Measurements from ENCODE around the gene NOXA1.
A peak's percentile ranks its signal among the peaks of the same experiment; 100 is the strongest.

NOXA1 gene

GRCh38 chr9:137452761-137453642, 29.8 kb downstream of the NOXA1 start:
- peaks cover 18% of the 10 kb centered on the region for H3K36me3 Mint-ChIP-seq
- no peaks in the 10 kb centered on the region for H3K9me3 Mint-ChIP-seq
- peak; percentile 20 for DNase-seq
- peaks cover 54% of the 10 kb centered on the region for H3K4me1 Mint-ChIP-seq
- H3K4me3 Mint-ChIP-seq, result no peak overlapping the region
- H3K27ac Mint-ChIP-seq, result no peak overlapping the region
- CTCF ChIA-PET, result interaction anchor here (0.8 kb wide), 1 partner anchor 10 kb away, joined by 4 read pairs; no protein-coding TSS in a partner anchor
- no peaks in the 10 kb centered on the region for H3K27me3 Mint-ChIP-seq

DNA sequence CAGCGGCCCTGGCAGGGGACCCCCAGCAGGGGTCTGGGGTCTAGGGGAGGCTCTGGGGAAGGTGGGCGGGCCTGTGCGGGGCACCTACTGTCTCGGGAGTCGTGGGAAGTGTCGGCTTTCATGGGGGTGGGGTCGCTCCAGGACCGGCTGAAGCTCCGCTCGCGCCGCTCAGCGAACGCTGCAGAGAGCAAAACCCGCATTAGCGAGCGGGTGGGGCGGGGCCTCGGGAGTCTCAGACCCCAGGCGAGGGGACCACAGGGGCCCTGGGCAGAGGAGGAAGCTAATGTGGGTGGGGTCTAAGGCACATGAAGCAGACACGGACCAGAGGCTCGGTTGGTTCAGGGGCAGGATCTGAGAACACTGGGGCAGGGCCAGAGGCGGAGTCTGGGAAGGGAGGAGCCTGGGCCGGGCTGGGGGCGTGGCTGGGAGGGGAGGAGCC, 30.5 kb downstream of the NOXA1 start:
- H3K27ac Mint-ChIP-seq, result peak overlapping the region; percentile 28
- peaks cover 54% of the 10 kb centered on the region for H3K4me1 Mint-ChIP-seq
- no peaks in the 10 kb centered on the region for H3K27me3 Mint-ChIP-seq
- CTCF ChIA-PET, result no interaction called here
- DNase-seq, result peak; percentile 73
- H3K4me3 Mint-ChIP-seq, result peak overlapping the region; percentile 10
- H3K9me3 Mint-ChIP-seq, result no peaks in the 10 kb centered on the region
- H3K36me3 Mint-ChIP-seq, result peaks cover 18% of the 10 kb centered on the region

- H3K27me3 Mint-ChIP-seq, result no peaks in the 10 kb centered on the region
- H3K4me3 Mint-ChIP-seq, result peak overlapping the region; percentile 52
- peak; percentile 76 for DNase-seq
- peaks cover 18% of the 10 kb centered on the region for H3K36me3 Mint-ChIP-seq
- CTCF ChIA-PET, result no interaction called here
- peaks cover 51% of the 10 kb centered on the region for H3K4me1 Mint-ChIP-seq
- H3K27ac Mint-ChIP-seq, result peak overlapping the region; percentile 72
- H3K9me3 Mint-ChIP-seq, result no peaks in the 10 kb centered on the region
Measured at GRCh38 chr9:137454145-137454596, 31.0 kb downstream of the NOXA1 start.

- Mint-ChIP-seq H3K27ac (peak overlapping the region; percentile 72), H3K36me3 (peaks cover 14% of the 10 kb centered on the region), H3K9me3 (no peaks in the 10 kb centered on the region), H3K27me3 (no peaks in the 10 kb centered on the region), H3K4me1 (peaks cover 52% of the 10 kb centered on the region), H3K4me3 (peak overlapping the region; percentile 52)
- peak; percentile 20 for DNase-seq
- CTCF ChIA-PET, result no interaction called here
Measured at GRCh38 chr9:137454597-137455358, 31.6 kb downstream of the NOXA1 start.

DNA sequence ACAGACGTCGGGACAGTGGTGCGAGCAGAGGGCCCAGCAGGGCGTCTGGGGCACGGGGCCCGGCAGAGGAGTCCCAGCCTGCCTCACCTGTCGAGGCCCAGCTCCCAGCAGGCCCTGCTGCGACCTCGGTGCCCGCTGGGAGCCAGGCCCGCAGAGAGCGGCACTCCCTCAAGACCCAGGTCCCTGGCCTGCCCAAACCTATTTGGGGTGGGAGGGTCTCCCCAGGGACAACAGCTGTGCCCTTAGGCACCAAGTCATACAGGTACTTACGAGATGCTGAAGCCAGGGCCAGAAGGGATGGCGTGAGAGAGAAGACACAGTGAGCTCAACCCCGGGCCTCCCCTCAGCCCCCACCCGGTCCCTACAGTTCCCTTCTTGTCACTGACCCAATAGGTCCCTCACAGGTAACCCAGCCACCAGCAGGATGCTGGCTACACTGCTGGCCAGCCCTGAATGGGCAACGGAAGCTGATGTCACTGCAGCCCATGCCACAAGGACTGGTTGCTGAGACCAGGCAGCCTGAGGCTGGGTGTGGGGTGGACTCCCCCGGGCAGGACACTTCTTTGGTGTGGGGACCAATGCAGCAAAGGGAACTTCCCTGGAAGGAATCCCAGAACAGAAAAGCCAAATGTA, 32.3 kb downstream of the NOXA1 start:
- no peaks in the 10 kb centered on the region for H3K27me3 Mint-ChIP-seq
- no peak overlapping the region for H3K27ac Mint-ChIP-seq
- no peak overlapping the region for H3K4me3 Mint-ChIP-seq
- CTCF ChIA-PET, result no interaction called here
- H3K9me3 Mint-ChIP-seq, result no peaks in the 10 kb centered on the region
- H3K36me3 Mint-ChIP-seq, result peaks cover 10% of the 10 kb centered on the region
- peak; percentile 19 for DNase-seq
- H3K4me1 Mint-ChIP-seq, result peaks cover 52% of the 10 kb centered on the region

- H3K4me1 Mint-ChIP-seq, result peaks cover 55% of the 10 kb centered on the region
- H3K27me3 Mint-ChIP-seq, result no peaks in the 10 kb centered on the region
- H3K9me3 Mint-ChIP-seq, result no peaks in the 10 kb centered on the region
- CTCF ChIA-PET, result no interaction called here
- H3K27ac Mint-ChIP-seq, result no peak overlapping the region
- peak; percentile 18 for DNase-seq
- peak overlapping the region; percentile 21 for H3K4me3 Mint-ChIP-seq
- peaks cover 10% of the 10 kb centered on the region for H3K36me3 Mint-ChIP-seq
Measured at GRCh38 chr9:137456061-137456863, 33.1 kb downstream of the NOXA1 start.

- Mint-ChIP-seq H3K4me1 (peaks cover 57% of the 10 kb centered on the region), H3K4me3 (peak overlapping the region; percentile 15), H3K36me3 (peaks cover 10% of the 10 kb centered on the region), H3K9me3 (no peaks in the 10 kb centered on the region), H3K27ac (no peak overlapping the region), H3K27me3 (peaks cover 3% of the 10 kb centered on the region)
- CTCF ChIA-PET, result no interaction called here
- DNase-seq, result peak; percentile 19
Measured at GRCh38 chr9:137456864-137457405, 33.7 kb downstream of the NOXA1 start.

GRCh38 chr9:137457406-137458193, 34.4 kb downstream of the NOXA1 start:
- CTCF ChIA-PET, result no interaction called here
- Mint-ChIP-seq H3K9me3 (no peaks in the 10 kb centered on the region), H3K4me3 (peak overlapping the region; percentile 54), H3K27ac (no peak overlapping the region), H3K4me1 (peaks cover 53% of the 10 kb centered on the region), H3K27me3 (peaks cover 5% of the 10 kb centered on the region), H3K36me3 (peaks cover 10% of the 10 kb centered on the region)
- no peak for DNase-seq

- Mint-ChIP-seq H3K36me3 (peaks cover 9% of the 10 kb centered on the region), H3K27me3 (peaks cover 5% of the 10 kb centered on the region), H3K27ac (peak overlapping the region; percentile 62), H3K4me3 (peak overlapping the region; percentile 35), H3K9me3 (no peaks in the 10 kb centered on the region), H3K4me1 (peaks cover 52% of the 10 kb centered on the region)
- DNase-seq, result peak; percentile 66
- CTCF ChIA-PET, result no interaction called here
Measured at GRCh38 chr9:137458194-137459151, 35.3 kb downstream of the NOXA1 start.

GRCh38 chr9:137459152-137459600, 36.0 kb downstream of the NOXA1 start, which contains the start of gene NSMF:
Gene NSMF, minus strand, starts transcription at chr9:137459334. Its CDS starts 232 bp downstream, at chr9:137459102.
- Mint-ChIP-seq H3K4me1 (peaks cover 50% of the 10 kb centered on the region), H3K27me3 (peaks cover 5% of the 10 kb centered on the region), H3K27ac (peak within 1 kb of the TSS; percentile 77), H3K9me3 (no peaks in the 10 kb centered on the region), H3K4me3 (peak within 1 kb of the TSS; percentile 41), H3K36me3 (peaks cover 5% of the 10 kb centered on the region)
- CTCF ChIA-PET, result interaction anchor here (1.0 kb wide), 1 partner anchor 16 kb away, joined by 4 read pairs; no protein-coding TSS in a partner anchor
- peak; percentile 93 for DNase-seq

- H3K4me3 Mint-ChIP-seq, result peak overlapping the region; percentile 41
- H3K36me3 Mint-ChIP-seq, result peaks cover 5% of the 10 kb centered on the region
- peak; percentile 22 for DNase-seq
- no peaks in the 10 kb centered on the region for H3K9me3 Mint-ChIP-seq
- peaks cover 5% of the 10 kb centered on the region for H3K27me3 Mint-ChIP-seq
- H3K27ac Mint-ChIP-seq, result peak overlapping the region; percentile 77
- H3K4me1 Mint-ChIP-seq, result peaks cover 44% of the 10 kb centered on the region
- CTCF ChIA-PET, result interaction anchor here (1.0 kb wide), 1 partner anchor 16 kb away, joined by 4 read pairs; no protein-coding TSS in a partner anchor
Measured at GRCh38 chr9:137459601-137460362, 36.6 kb downstream of the NOXA1 start.
